ENCODE data around the gene ECI1. TPM values are rescaled to one million over a fixed set of nuclear protein-coding genes. Genes with fewer than 3 reads are reported as not detected.
"Not testable (repeated sequence)": the region's sequence is repeated elsewhere in the genome, so short reads cannot be mapped to it uniquely, and the experiment has no call there.

Gene ECI1
- total RNA-seq, 1 experiment from 2014 or later, result 83.9 TPM

DNA sequence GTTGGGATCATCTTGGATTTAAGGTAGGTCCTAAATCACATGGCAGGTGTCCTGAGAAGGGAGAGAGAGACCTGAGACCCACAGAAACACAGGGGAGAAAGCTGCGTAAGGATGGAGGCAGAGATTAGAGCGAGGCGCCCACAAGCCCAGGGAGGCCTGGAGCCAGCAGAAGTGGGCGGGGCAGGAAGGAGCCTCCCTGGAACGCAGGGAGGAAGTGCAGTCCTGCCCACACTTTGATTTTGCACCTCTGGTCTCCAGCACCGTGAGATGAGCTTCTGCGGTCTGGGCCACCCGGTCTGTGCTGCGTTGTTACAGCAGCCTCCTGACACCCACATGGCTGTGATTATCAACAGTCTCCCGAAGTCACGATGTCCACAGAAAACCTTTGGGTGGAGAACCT is 8.8 kb downstream of the ECI1 start:
- no peak for DNase-seq
- H3K9me3 ChIP-seq, result no peaks in the 10 kb centered on the region
- H3K27me3 ChIP-seq, result no peaks in the 10 kb centered on the region
- no peak overlapping the region for H3K4me3 ChIP-seq
- H3K36me3 ChIP-seq, result peaks cover 71% of the 10 kb centered on the region

DNA sequence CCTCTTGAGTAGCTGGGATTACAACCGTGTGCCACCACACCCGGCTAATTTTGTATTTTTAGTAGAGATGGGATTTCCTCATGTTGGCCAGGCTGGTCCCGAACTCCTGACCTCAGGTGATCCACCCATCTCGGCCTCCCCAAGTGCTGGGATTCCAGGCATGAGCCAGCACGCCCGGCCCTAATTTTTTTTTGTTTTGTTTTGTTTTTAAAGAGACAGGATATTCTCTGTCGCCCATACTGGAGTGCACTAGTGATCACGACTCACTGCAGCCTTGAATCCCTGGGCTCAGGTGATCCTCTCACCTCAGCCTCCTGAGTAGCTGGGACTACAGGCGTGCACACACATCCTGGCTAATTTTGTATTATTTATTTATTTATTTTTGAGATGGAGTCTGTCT is 11.1 kb downstream of the ECI1 start:
- not testable (repeated sequence) for DNase-seq, H3K4me3 ChIP-seq, H3K27me3 ChIP-seq, H3K9me3 ChIP-seq
- H3K36me3 ChIP-seq, result peaks cover 67% of the 10 kb centered on the region

DNA sequence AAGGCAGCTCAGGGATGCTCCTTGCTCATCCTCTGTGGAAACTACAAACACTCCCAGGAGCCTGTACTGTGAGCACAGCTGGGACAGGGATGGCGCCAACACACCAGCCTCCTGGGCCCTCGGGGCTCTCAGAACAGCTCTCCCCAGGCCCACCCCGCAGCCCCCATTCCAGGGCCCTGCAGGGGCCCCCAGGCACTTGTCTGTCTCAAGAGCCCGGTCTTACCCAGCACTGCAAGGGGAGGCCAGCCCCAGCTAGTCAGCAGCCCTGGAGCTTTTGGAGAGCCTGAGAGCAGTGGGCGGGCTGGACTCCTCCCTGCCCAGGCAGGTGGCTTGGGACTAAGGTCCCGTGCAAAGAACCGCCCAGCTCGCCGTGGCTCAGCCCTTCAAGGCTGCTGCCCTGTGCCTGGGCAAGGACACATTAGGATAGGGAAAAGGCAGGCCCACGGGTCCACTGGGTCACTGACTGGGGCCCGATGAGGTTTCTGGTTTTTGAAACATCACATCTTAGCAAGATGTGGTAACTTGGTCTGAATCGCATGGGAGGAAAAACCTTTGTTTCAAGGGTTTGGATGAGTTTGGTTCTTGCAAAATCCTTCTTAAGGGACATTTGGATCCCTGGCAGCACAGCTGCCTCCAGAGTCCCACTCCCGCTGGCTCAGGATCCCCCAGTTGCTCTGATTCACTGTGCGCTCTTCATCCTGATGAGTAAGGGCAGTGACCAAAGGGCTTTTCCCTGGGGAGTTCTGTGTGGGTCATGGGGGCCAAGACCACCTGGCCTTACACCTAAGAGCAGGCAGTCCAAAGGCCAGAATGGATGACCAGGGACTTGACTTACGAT is 12.3 kb downstream of the ECI1 start:
- no peaks in the 10 kb centered on the region for H3K27me3 ChIP-seq
- DNase-seq, result no peak
- no peaks in the 10 kb centered on the region for H3K9me3 ChIP-seq
- H3K36me3 ChIP-seq, result peaks cover 65% of the 10 kb centered on the region
- H3K4me3 ChIP-seq, result no peak overlapping the region

DNA sequence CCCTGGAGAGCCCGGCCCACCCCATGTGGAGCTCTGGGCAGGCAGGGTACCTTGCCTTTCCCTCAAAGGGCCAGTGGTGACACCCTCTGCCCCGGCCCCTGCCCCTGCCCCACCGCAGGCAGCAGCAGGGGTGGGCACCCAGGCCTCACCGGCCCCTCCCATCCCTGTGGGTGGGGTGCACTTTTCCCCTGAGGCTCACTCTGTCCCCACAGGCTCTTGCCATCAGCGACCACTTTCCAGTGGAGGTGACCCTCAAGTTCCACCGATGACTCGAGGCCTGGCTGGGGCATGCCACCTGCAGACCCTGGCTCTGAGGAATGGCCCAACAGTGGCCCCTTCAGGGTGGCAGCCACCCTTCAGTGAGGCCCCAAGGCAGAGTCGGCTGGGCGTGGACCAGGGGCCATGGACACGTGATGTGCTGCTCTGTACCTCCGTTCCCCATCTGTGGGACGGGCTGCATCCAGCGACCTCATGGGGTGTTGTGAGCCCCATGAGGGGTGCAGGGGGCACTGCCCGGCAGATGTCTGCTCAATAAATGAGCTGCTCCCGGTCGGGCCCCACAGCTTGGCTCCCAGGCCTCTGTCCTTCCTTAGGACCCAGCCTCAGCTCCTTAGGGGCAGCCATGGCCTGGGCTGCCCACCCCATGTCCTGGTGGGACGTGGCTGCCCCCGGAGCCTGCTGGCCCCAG is 13.1 kb downstream of the ECI1 start:
- no peak for DNase-seq
- Histone ChIP-seq H3K9me3 (no peaks in the 10 kb centered on the region), H3K4me3 (no peak overlapping the region), H3K36me3 (peaks cover 65% of the 10 kb centered on the region), H3K27me3 (no peaks in the 10 kb centered on the region)

DNA sequence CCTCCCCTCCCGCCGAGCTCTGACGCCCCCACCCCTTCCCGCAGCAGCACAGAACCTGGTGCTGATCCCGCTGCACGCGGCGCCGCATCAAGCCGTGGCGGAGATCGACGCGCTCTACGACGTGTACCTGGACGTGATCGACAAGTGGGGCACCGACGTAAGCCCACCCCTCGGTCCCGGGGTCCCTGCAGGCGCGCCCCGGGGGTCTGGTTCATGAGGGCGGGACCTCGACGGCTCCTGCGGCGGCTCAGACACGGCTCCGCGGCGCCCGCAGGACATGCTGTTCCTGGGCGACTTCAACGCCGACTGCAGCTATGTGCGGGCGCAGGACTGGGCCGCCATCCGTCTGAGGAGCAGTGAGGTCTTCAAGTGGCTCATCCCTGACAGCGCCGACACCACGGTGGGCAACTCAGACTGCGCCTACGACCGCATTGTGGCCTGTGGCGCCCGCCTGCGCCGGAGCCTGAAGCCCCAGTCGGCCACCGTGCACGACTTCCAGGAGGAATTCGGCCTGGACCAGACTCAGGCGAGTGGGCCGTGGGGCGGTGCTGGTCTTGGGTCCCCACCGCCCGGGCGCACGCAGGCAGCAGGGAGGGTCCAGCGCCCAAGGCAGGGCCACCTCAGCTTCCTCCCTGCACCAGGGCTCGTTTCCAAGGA is 13.8 kb downstream of the ECI1 start:
- Histone ChIP-seq H3K4me3 (no peak overlapping the region), H3K36me3 (peaks cover 65% of the 10 kb centered on the region), H3K27me3 (no peaks in the 10 kb centered on the region), H3K9me3 (no peaks in the 10 kb centered on the region)
- DNase-seq, result no peak

DNA sequence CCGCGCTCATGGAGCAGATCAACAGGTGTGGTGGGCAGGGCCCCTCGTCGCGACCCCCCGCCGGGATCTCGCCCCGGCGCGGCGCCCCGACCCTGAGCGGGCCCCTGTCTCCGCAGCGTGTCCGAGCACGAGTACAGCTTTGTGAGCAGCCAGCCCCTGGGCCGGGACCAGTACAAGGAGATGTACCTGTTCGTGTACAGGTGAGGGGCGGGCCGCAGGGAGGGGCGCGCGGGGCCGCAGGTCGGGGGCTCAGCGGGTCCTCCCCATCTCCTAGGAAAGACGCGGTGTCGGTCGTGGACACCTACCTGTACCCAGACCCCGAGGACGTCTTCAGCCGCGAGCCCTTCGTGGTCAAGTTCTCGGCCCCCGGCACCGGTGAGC is 14.3 kb downstream of the ECI1 start:
- Histone ChIP-seq H3K27me3 (no peaks in the 10 kb centered on the region), H3K4me3 (no peak overlapping the region), H3K9me3 (no peaks in the 10 kb centered on the region), H3K36me3 (peaks cover 65% of the 10 kb centered on the region)
- DNase-seq, result no peak

DNA sequence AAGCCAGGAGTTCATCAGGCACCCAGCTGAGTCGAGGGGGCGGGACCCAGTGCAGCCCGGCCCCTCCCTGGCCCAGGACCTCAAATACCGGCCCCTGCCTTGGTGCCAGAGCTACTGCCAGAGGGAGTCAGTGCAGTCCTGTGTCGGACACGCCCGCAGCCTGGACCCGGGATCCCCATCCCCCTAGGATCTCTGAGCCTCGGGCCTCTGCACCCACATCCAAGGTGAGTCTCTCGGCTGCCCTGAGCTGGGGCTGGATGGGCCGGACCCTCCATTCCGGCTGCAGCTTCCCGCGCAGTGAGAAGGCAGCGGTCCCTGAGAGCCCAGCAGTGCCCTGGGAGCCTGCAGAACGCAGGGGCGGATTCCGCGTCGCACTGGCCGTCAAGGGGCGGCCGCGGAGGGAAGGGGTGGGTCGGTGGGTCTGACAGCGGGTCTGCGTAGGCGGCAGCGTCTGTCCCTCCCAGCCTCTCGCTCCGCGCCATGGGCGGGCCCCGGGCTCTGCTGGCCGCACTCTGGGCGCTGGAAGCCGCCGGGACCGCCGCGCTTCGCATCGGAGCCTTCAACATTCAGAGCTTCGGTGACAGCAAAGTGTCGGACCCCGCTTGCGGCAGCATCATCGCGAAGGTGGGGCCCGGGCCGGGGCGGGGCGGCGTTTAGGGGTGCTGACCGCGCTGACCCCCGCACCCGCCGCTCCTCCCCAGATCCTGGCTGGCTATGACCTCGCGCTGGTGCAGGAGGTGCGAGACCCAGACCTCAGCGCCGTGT is 14.9 kb downstream of the ECI1 start, which contains the start of gene DNASE1L2:
TSS of gene DNASE1L2 (plus strand) at position 108 of the 765 bp plus-strand sequence. CDS start at position 481, 373 bp downstream.
- peaks cover 67% of the 10 kb centered on the region for H3K36me3 ChIP-seq
- no peak within 1 kb of the TSS for H3K4me3 ChIP-seq
- H3K27me3 ChIP-seq, result no peaks in the 10 kb centered on the region
- DNase-seq, result peak; percentile 60
- no peaks in the 10 kb centered on the region for H3K9me3 ChIP-seq

DNA sequence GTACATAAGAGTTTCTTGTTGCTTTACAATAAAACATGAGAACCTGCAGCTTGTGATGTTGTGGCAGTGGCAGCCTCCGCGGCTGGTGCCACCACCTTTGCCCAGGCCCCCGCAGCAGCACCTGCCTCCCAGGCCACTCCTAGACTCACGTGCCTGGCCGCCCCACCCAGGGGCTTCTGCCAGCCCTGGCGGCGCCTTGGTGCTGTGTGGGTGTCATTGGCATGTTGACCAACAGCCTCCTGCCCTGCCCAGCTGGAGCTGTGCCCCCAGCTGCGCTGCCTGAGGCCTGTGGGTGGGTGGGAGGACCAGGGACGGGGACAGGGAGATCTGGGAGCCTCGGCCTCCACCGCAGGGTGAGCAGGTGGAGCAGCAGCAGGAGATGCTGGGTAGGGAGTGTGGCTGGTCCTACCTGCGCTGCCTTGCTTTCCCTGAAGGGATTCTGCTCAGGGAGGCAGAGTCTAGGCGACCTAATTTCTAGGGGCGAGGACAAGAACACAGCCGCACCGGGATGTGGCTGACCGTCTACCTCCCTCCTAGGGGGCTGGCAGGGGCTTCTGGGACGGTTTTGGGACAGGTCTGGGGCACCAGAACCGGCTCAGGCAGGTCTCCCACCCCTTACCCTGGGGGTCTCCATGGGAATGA is 15.6 kb downstream of the ECI1 start:
- H3K36me3 ChIP-seq, result peaks cover 74% of the 10 kb centered on the region
- DNase-seq, result no peak
- no peaks in the 10 kb centered on the region for H3K9me3 ChIP-seq
- H3K4me3 ChIP-seq, result no peak overlapping the region
- H3K27me3 ChIP-seq, result no peaks in the 10 kb centered on the region

DNA sequence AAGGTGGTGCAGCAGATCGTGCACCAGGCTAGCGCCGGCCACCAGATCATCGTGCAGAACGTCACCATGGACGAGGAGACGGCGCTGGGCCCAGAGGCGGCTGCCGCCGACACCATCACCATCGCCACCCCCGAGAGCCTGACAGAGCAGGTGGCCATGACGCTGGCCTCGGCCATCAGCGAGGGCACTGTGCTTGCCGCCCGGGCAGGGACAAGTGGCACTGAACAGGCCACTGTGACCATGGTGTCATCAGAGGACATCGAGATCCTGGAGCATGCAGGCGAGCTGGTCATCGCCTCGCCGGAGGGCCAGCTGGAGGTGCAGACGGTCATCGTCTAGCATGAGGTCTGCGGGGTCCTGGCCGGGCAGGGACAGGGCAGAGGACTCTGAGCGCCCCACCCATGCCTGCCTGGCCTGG is 16.1 kb downstream of the ECI1 start:
- H3K4me3 ChIP-seq, result no peak overlapping the region
- H3K36me3 ChIP-seq, result peaks cover 74% of the 10 kb centered on the region
- H3K9me3 ChIP-seq, result no peaks in the 10 kb centered on the region
- no peak for DNase-seq
- H3K27me3 ChIP-seq, result no peaks in the 10 kb centered on the region

DNA sequence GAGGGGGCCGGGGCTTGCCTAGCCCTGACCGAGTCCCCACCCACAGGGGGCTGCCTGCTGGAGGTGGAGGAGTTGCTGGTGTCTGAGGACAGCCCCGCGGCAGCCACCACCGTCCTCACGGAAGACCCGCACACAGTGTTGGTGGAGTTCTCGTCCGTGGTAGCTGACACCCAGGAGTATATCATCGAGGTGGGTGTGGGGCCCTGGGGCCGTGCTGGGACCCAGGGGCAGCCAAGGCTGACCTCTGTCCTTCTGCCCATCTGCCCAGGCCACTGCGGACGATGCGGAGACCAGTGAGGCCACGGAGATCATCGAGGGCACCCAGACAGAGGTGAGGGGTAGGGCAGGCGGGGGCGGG is 16.6 kb downstream of the ECI1 start:
- no peak for DNase-seq
- Histone ChIP-seq H3K9me3 (no peaks in the 10 kb centered on the region), H3K4me3 (no peak overlapping the region), H3K27me3 (no peaks in the 10 kb centered on the region), H3K36me3 (peaks cover 73% of the 10 kb centered on the region)

DNA sequence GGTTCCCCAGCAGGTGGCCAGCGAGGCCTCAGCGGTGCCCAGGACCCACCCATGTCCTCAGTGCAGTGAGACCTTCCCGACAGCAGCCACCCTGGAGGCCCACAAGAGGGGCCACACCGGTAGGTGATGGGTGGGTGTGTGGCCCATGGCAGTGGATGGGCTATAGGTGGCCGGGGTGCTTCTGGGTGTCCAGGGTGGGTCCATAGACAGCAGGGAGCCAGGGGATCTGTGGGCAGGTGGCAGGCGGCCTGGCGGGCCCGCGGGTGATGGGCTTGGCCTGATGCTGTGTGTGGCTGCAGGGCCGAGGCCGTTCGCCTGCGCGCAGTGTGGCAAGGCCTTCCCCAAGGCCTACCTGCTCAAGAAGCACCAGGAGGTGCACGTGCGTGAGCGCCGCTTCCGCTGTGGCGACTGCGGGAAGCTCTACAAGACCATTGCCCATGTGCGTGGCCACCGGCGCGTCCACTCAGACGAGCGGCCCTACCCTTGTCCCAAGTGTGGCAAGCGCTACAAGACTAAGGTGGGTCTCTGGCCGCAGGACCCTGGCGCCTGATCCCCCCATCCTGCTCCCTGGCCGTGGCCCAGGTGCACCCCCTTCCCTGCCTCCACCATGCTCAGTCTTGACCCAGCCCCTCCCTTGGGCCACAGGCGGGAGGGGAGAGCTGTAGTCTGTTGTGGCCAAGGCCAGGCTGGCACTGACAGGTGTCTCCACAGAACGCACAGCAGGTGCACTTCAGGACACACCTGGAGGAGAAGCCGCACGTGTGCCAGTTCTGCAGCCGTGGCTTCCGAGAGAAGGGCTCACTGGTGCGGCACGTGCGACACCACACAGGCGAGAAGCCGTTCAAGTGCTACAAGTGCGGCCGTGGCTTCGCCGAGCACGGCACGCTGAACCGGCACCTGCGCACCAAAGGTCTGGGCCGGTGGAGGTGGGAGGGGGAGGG is 17.2 kb downstream of the ECI1 start:
- H3K27me3 ChIP-seq, result no peaks in the 10 kb centered on the region
- no peak for DNase-seq
- no peaks in the 10 kb centered on the region for H3K9me3 ChIP-seq
- H3K4me3 ChIP-seq, result no peak overlapping the region
- peaks cover 76% of the 10 kb centered on the region for H3K36me3 ChIP-seq

DNA sequence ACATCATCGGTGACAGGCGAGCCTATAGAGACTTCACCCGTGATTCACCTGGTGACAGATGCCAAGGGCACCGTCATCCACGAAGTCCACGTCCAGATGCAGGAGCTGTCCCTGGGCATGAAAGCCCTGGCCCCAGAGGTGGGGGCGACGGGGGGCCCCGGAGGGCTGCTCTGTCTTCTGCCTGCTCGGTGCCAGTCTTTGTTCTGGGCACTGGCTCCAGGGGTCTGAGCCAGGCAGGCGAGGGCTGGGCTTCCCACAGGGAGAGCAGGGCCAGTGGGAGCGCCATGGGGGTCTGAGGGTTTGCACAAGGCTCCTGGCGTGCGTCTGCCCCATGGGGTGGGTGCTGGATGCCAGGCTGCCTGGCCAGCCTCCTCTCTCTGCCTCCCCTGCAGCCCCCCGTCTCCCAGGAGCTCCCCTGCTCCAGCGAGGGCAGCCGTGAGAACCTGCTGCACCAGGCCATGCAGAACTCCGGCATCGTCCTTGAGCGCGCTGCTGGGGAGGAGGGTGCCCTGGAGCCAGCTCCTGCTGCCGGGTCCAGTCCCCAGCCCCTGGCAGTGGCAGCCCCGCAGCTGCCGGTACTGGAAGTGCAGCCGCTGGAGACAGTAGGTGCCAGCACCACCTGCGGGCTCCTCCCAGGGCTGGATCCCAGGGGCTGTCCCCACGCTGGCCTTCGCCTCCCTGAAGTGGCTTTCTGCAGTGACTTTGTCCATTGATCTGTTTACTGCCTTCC is 18.2 kb downstream of the ECI1 start:
- Histone ChIP-seq H3K27me3 (no peaks in the 10 kb centered on the region), H3K36me3 (peaks cover 83% of the 10 kb centered on the region), H3K4me3 (no peak overlapping the region), H3K9me3 (no peaks in the 10 kb centered on the region)
- no peak for DNase-seq

DNA sequence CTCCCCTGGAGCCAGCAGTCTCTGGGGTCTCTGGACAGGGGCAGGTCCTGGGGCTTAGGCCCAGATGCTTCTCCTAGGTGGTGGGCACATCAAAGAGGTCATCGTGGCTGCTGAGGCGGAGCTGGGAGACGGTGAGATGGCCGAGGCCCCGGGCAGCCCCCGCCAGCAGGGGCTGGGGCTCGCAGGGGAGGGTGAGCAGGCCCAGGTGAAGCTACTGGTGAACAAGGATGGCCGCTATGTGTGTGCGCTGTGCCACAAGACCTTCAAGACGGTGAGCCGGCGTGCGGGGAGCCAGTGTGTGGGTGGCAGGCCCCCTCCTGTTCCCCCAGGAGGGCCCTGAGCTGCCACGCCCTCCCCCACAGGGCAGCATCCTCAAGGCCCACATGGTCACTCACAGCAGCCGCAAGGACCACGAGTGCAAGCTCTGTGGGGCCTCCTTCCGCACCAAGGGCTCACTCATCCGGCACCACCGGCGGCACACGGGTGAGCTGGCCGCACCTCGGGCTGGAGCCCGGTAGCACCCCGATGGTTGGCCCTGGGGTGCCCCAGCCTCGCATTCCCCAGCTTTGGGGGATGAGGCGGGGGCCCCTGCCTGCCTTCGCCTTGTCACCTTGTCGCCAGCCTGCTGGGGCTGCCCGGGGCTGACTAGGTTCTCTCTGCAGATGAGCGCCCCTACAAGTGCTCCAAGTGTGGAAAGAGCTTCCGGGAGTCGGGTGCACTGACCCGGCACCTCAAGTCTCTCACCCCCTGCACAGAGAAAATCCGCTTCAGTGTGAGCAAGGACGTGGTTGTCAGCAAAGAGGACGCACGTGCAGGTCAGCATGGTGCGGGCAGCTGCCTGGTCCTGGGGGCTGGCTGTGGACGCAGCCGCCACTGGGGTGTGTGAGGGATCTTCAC is 19.0 kb downstream of the ECI1 start:
- DNase-seq, result no peak
- H3K36me3 ChIP-seq, result peaks cover 85% of the 10 kb centered on the region

More for the DNA sequence above, 19.0 kb downstream of the ECI1 start:
- no peaks in the 10 kb centered on the region for H3K9me3 ChIP-seq
- H3K27me3 ChIP-seq, result no peaks in the 10 kb centered on the region
- no peak overlapping the region for H3K4me3 ChIP-seq

Measured in MG63 (cell line).